Smooth muscle cell (in vitro differentiated cells): ENCODE data around the gene ADAM22. TPM values are rescaled to one million over a fixed set of nuclear protein-coding genes. Genes with fewer than 3 reads are reported as not detected.

Experiments
- DNase-seq: peaks from one replicate; lab custom pipeline; 2025; ENCODE audit not compliant: unreplicated experiment; lab: John Stamatoyannopoulos, UW
- H2AFZ ChIP-seq: fragments of 200-600 bp; sonication (generic); 2 replicates; pipeline ENCODE4 v1.6.0; 2016; ENCODE audit warnings: antibody characterized with exemption, low read depth, mild to moderate bottlenecking
- H3F3A ChIP-seq: fragments of 200-600 bp; sonication (generic); 2 replicates; pipeline ENCODE4 v1.6.0; 2017; ENCODE audit warnings: antibody characterized with exemption, low read depth
- H3K27ac ChIP-seq: fragments of 200-600 bp; sonication (generic); 2 replicates; pipeline ENCODE4 v1.5.1; 2016; ENCODE audit warnings: low read depth, mild to moderate bottlenecking
- H3K27me3 ChIP-seq: fragments of 200-600 bp; sonication (generic); 2 replicates; pipeline ENCODE4 v1.6.1; 2016; ENCODE audit warnings: low read depth, mild to moderate bottlenecking
- H3K36me3 ChIP-seq: fragments of 200-600 bp; sonication (generic); 2 replicates; pipeline ENCODE4 v1.5.1; 2016; ENCODE audit warnings: low read depth
- H3K4me1 ChIP-seq: fragments of 200-600 bp; sonication (generic); 2 replicates; pipeline ENCODE4 v1.5.1; 2016; ENCODE audit warnings: low read depth
- H3K4me2 ChIP-seq: fragments of 200-600 bp; sonication (generic); 2 replicates; pipeline ENCODE4 v1.6.0; 2016; ENCODE audit warnings: mild to moderate bottlenecking
- H3K4me3 ChIP-seq: fragments of 200-600 bp; sonication (generic); 2 replicates; pipeline ENCODE4 v1.5.1; 2016; ENCODE audit warnings: mild to moderate bottlenecking
- H3K79me2 ChIP-seq: fragments of 200-600 bp; sonication (generic); 2 replicates; pipeline ENCODE4 v1.6.0; 2016; ENCODE audit warnings: low read depth, mild to moderate bottlenecking
- H3K9ac ChIP-seq: fragments of 200-600 bp; sonication (generic); 2 replicates; pipeline ENCODE4 v1.6.0; 2016; ENCODE audit warnings: low read depth
- H3K9me3 ChIP-seq: fragments of 200-600 bp; sonication (generic); replicated peaks from 2 replicates; pipeline ENCODE4 v1.5.1; 2016; ENCODE audit warnings: low read depth
- H4K20me1 ChIP-seq: fragments of 200-600 bp; sonication (generic); 2 replicates; pipeline ENCODE4 v1.6.0; 2016; ENCODE audit warnings: low read depth
- CTCF ChIP-seq: fragments of 200-600 bp; sonication (generic); IDR thresholded peaks from 2 replicates; pipeline ENCODE4 v1.5.1; 2017; ENCODE audit warnings: borderline replicate concordance, mild to moderate bottlenecking, antibody characterized with exemption; ENCODE audit not compliant: insufficient read depth, poor library complexity, severe bottlenecking
- WGBS: methylation state at CpG from one replicate; pipeline ENCODE4 v1.1.7; 2016; ENCODE audit warnings: low lambda C conversion rate; 5-methylcytosine and 5-hydroxymethylcytosine counted together
- polyA plus RNA-seq: library from polyadenylated mRNA; unstranded; fragments of >200 nt; fragmentation: Nextera tagmentation; extraction: Ambion mirVana; gene quantifications from 2 replicates; pipeline ENCODE4 v1.2.1, GENCODE V29; 2016
- total RNA-seq: library from RNA; depleted of rRNA; stranded (reverse); fragments of >200 nt; gene quantifications from 2 replicates; pipeline ENCODE4 v1.2.3, GENCODE V29; 2014

ADAM22 gene
- total and polyA plus RNA-seq, 2 experiments from 2014 or later = 0.10 to 0.22 TPM

- H3F3A ChIP-seq = no peaks in the 10 kb centered on the region
Measured at GRCh38 chr7:87948371-87948770, 14.3 kb downstream of the ADAM22 start.

GRCh38 chr7:87959336-87959735 is 25.3 kb downstream of the ADAM22 start:
- TF ChIP-seq CTCF = no peak
- Histone ChIP-seq H2AFZ (no peak overlapping the region), H3K27me3 (no peaks in the 10 kb centered on the region), H4K20me1 (no peaks in the 10 kb centered on the region), H3F3A (no peaks in the 10 kb centered on the region), H3K9me3 (no peaks in the 10 kb centered on the region), H3K36me3 (no peaks in the 10 kb centered on the region), H3K9ac (no peak overlapping the region), H3K4me2 (no peak overlapping the region), H3K4me1 (no peaks in the 10 kb centered on the region), H3K4me3 (no peak overlapping the region), H3K79me2 (no peaks in the 10 kb centered on the region), H3K27ac (no peak overlapping the region)
- no peak for DNase-seq
- WGBS = 93% methylated on average over 3 of the region's 3 CpGs

More at GRCh38 chr7:87948371-87948770, 14.3 kb downstream of the ADAM22 start:
- no peaks in the 10 kb centered on the region for H4K20me1 ChIP-seq
- no peak overlapping the region for H3K4me2 ChIP-seq
- H2AFZ ChIP-seq = no peak overlapping the region
- no peaks in the 10 kb centered on the region for H3K27me3 ChIP-seq
- no peaks in the 10 kb centered on the region for H3K9me3 ChIP-seq
- H3K79me2 ChIP-seq = no peaks in the 10 kb centered on the region
- DNase-seq = no peak
- no peak overlapping the region for H3K9ac ChIP-seq
- no peak overlapping the region for H3K27ac ChIP-seq
- H3K4me3 ChIP-seq = no peak overlapping the region
- H3K36me3 ChIP-seq = no peaks in the 10 kb centered on the region
- TF ChIP-seq CTCF = no peak
- no peaks in the 10 kb centered on the region for H3K4me1 ChIP-seq

- Histone ChIP-seq H3K79me2 (no peaks in the 10 kb centered on the region), H4K20me1 (no peaks in the 10 kb centered on the region), H3K4me2 (no peak overlapping the region), H3K4me3 (no peak overlapping the region), H3K4me1 (no peaks in the 10 kb centered on the region), H2AFZ (no peak overlapping the region), H3K9me3 (no peaks in the 10 kb centered on the region), H3K27ac (no peak overlapping the region), H3K36me3 (no peaks in the 10 kb centered on the region), H3F3A (no peaks in the 10 kb centered on the region), H3K27me3 (no peaks in the 10 kb centered on the region), H3K9ac (no peak overlapping the region)
- 94% methylated on average over 1 of the region's 1 CpG for WGBS
- no peak for TF ChIP-seq CTCF
- DNase-seq = no peak
Measured at GRCh38 chr7:87960239-87960638, 26.2 kb downstream of the ADAM22 start.

GRCh38 chr7:87961754-87962153 is 27.7 kb downstream of the ADAM22 start:
- no peak for DNase-seq
- Histone ChIP-seq H3K27ac (no peak overlapping the region), H3K4me3 (no peak overlapping the region), H3F3A (no peaks in the 10 kb centered on the region), H4K20me1 (no peaks in the 10 kb centered on the region), H2AFZ (no peak overlapping the region), H3K36me3 (no peaks in the 10 kb centered on the region), H3K9ac (no peak overlapping the region), H3K79me2 (no peaks in the 10 kb centered on the region), H3K9me3 (no peaks in the 10 kb centered on the region), H3K27me3 (no peaks in the 10 kb centered on the region), H3K4me2 (no peak overlapping the region), H3K4me1 (no peaks in the 10 kb centered on the region)
- no peak for TF ChIP-seq CTCF
- 77% methylated on average over 1 of the region's 1 CpG for WGBS
